NCI-H82 treated with DMSO at 0.1 percent for 48 hours (cell line): ENCODE results near the gene CHRNA4.

ENCODE experiments used
- DNase-seq: peaks from one replicate; lab custom pipeline; 2025; ENCODE audit not compliant: unreplicated experiment; lab: John Stamatoyannopoulos, UW

The CHRNA4 gene

GRCh38 chr20:63295018-63295417, 66.1 kb downstream of the CHRNA4 start:
- no peak for DNase-seq

- DNase-seq = no peak
Observed at GRCh38 chr20:63294536-63294900, 66.6 kb downstream of the CHRNA4 start.

- no peak for DNase-seq
Observed at GRCh38 chr20:63293871-63294535, 67.1 kb downstream of the CHRNA4 start.

- DNase-seq = no peak
Observed at GRCh38 chr20:63293456-63293855, 67.7 kb downstream of the CHRNA4 start.
